HepG2 (cell line): Measurements from ENCODE around the gene FITM1. TPM values are rescaled to one million over a fixed set of nuclear protein-coding genes. Genes with fewer than 3 reads are reported as not detected.

Experiments
- ATAC-seq: fragments of 200-7000 bp; cut with Tn5 transposase; 3 replicates; pipeline ENCODE4 v1.9.1; 2020; ENCODE audit warnings: mild to moderate bottlenecking, moderate library complexity
- BruUV-seq: library from RNA; stranded (reverse); fragments of 400-500 nt; replicated peaks from 2 replicates; lab custom pipeline; 2021; lab: Mats Ljungman, UMichigan
- CTCF ChIA-PET: fragments of 300-600 bp; formaldehyde crosslinking; extraction: SDS; loops from one replicate; lab custom pipeline; 2021; ENCODE audit warnings: low total read pairs, inconsistent platforms, low intra/inter-chr PET ratio; lab: Yijun Ruan, JAX
- POLR2A ChIA-PET: fragments of 350-600 bp; sonication (Branson Sonifier 250); formaldehyde crosslinking; loops from one replicate; lab custom pipeline; 2020; ENCODE audit warnings: antibody characterized with exemption, inconsistent platforms; lab: Yijun Ruan, JAX
- DNase-seq: peaks from one replicate; pipeline ENCODE4 v3.0.0-alpha.2; 2015; ENCODE audit warnings: low spot score
- FAIRE-seq: peaks from 3 replicates; lab custom pipeline; 2011; peaks lifted over from hg19 to GRCh38; lab: Jason Lieb, UNC
- H2AFZ ChIP-seq: one replicate; pipeline ENCODE4 v1.6.1; 2011; ENCODE audit warnings: low read length, inconsistent platforms
- H3K27ac ChIP-seq: fragments of 300-600 bp; 3 replicates; pipeline ENCODE4 v1.8.0; 2011; ENCODE audit warnings: mixed run types, mild to moderate bottlenecking, mixed read lengths, low read length, inconsistent platforms; ENCODE audit not compliant: insufficient read depth; ENCODE audit errors: extremely low read length
- H3K27me3 ChIP-seq, 2 experiments: fragments of 200-600 bp in 1 of 2; 2 replicates in 1 of 2; 3 replicates in 1 of 2; pipeline versions ENCODE4 v1.6.0 to v1.8.0; 2011; ENCODE audit warnings: low read length in 2 of 2, mild to moderate bottlenecking in 2 of 2, moderate library complexity in 2 of 2, inconsistent platforms in 1 of 2; ENCODE audit not compliant: insufficient read depth in 2 of 2, control insufficient read depth in 1 of 2
- H3K36me3 ChIP-seq, 2 experiments: fragments of 200-600 bp in 1 of 2; replicated peaks in 1 of 2; 2 replicates in 1 of 2; 3 replicates in 1 of 2; pipeline versions ENCODE4 v1.5.1 to v1.8.0; 2011; ENCODE audit warnings: low read length in 2 of 2, inconsistent platforms in 1 of 2; ENCODE audit not compliant: insufficient read depth in 2 of 2, control insufficient read depth in 1 of 2
- H3K4me1 ChIP-seq: 2 replicates; pipeline ENCODE4 v1.5.1; 2012; ENCODE audit warnings: low read length, inconsistent platforms; ENCODE audit not compliant: insufficient read depth
- H3K4me2 ChIP-seq: 2 replicates; pipeline ENCODE4 v1.6.0; 2011; ENCODE audit warnings: low read depth, low read length, inconsistent platforms
- H3K4me3 ChIP-seq, 3 experiments: fragments of 200-600 bp in 1 of 3; sonication (generic), shearing (Covaris generic) in 1 of 3; replicated peaks in 1 of 3; 2 replicates each; pipeline ENCODE4 v1.5.1; 2011 to 2016; ENCODE audit warnings: low read length in 3 of 3, inconsistent platforms in 2 of 3, low read depth in 2 of 3, mild to moderate bottlenecking in 2 of 3, control low read depth in 1 of 3, mixed read lengths in 1 of 3; ENCODE audit not compliant: insufficient read depth in 1 of 3
- H3K79me2 ChIP-seq: one replicate; pipeline ENCODE4 v1.6.1; 2011; ENCODE audit warnings: low read length, inconsistent platforms; ENCODE audit not compliant: insufficient read depth
- H3K9ac ChIP-seq: 2 replicates; pipeline ENCODE4 v1.6.0; 2011; ENCODE audit warnings: mild to moderate bottlenecking, low read depth, low read length, inconsistent platforms; ENCODE audit not compliant: insufficient read depth
- H3K9me3 ChIP-seq: 2 replicates; pipeline ENCODE4 v1.5.1; 2012; ENCODE audit warnings: mild to moderate bottlenecking, low read length
- H4K20me1 ChIP-seq: 2 replicates; pipeline ENCODE4 v1.6.0; 2011; ENCODE audit warnings: inconsistent platforms, mild to moderate bottlenecking, low read length, moderate library complexity; ENCODE audit not compliant: insufficient read depth
- ELF1 ChIP-seq: sonication (generic); formaldehyde crosslinking; IDR thresholded peaks from 2 replicates; pipeline ENCODE4 v1.4.0; 2020; ENCODE audit warnings: missing genetic modification reagents
- FOXC1 ChIP-seq: sonication (generic); formaldehyde crosslinking; IDR thresholded peaks from 2 replicates; pipeline ENCODE4 v1.8.0; 2022; ENCODE audit warnings: mild to moderate bottlenecking, missing genetic modification reagents, borderline replicate concordance
- HINFP ChIP-seq: sonication (generic); formaldehyde crosslinking; IDR thresholded peaks from 2 replicates; pipeline ENCODE4 v1.4.0; 2020; ENCODE audit warnings: low read depth, mild to moderate bottlenecking, missing genetic modification reagents
- HMGA1 ChIP-seq: sonication (generic); formaldehyde crosslinking; conservative IDR thresholded peaks from 2 replicates; pipeline ENCODE4 v1.4.0; 2020; ENCODE audit warnings: missing genetic modification reagents
- IRX3 ChIP-seq: sonication (generic); formaldehyde crosslinking; IDR thresholded peaks from 2 replicates; pipeline ENCODE4 v1.8.1; 2023; ENCODE audit warnings: mild to moderate bottlenecking, low read depth, missing genetic modification reagents, borderline replicate concordance
- ISL2 ChIP-seq: sonication (generic); formaldehyde crosslinking; IDR thresholded peaks from 2 replicates; pipeline ENCODE4 v1.5.0; 2020; ENCODE audit warnings: missing genetic modification reagents
- KDM2A ChIP-seq: sonication (generic); formaldehyde crosslinking; IDR thresholded peaks from 2 replicates; pipeline ENCODE4 v1.4.0; 2020; ENCODE audit warnings: low read depth, missing genetic modification reagents, borderline replicate concordance
- REXO4 ChIP-seq: sonication (generic); formaldehyde crosslinking; IDR thresholded peaks from 2 replicates; pipeline ENCODE4 v1.8.0; 2022; ENCODE audit warnings: missing genetic modification reagents, mild to moderate bottlenecking, borderline replicate concordance
- SNAPC2 ChIP-seq: sonication (generic); formaldehyde crosslinking; IDR thresholded peaks from 2 replicates; pipeline ENCODE4 v1.8.1; 2022; ENCODE audit warnings: mild to moderate bottlenecking, missing genetic modification reagents
- SOX13 ChIP-seq, 3 experiments: fragments of 450-650 bp in 1 of 3; sonication (generic) in 1 of 3; formaldehyde crosslinking in 1 of 3; IDR thresholded peaks in 2 of 3; conservative IDR thresholded peaks in 1 of 3; 2 replicates each; pipeline versions ENCODE4 v1.5.0 to v1.6.1; 2016 to 2020; ENCODE audit warnings: antibody characterized with exemption in 1 of 3, mild to moderate bottlenecking in 1 of 3, missing compliant biosample characterization in 1 of 3, missing genetic modification reagents in 1 of 3, moderate library complexity in 1 of 3
- SOX6 ChIP-seq, 2 experiments: fragments of 450-650 bp in 1 of 2; sonication (generic) in 1 of 2; formaldehyde crosslinking in 1 of 2; IDR thresholded peaks; 2 replicates each; pipeline versions ENCODE4 v1.4.0 to v1.6.1; 2017 to 2020; ENCODE audit warnings: antibody characterized with exemption in 1 of 2, mild to moderate bottlenecking in 1 of 2, missing genetic modification reagents in 1 of 2
- TMF1 ChIP-seq: sonication (generic); formaldehyde crosslinking; IDR thresholded peaks from 2 replicates; pipeline ENCODE4 v1.8.1; 2022; ENCODE audit warnings: low read depth, missing genetic modification reagents
- TOE1 ChIP-seq: sonication (generic); formaldehyde crosslinking; IDR thresholded peaks from 2 replicates; pipeline ENCODE4 v1.4.0; 2020; ENCODE audit warnings: mild to moderate bottlenecking, missing genetic modification reagents
- ZEB1 ChIP-seq: IDR thresholded peaks from 2 replicates; pipeline ENCODE4 v1.6.1; 2012; ENCODE audit warnings: mild to moderate bottlenecking, low read depth, inconsistent platforms; ENCODE audit not compliant: insufficient replicate concordance
- ZFP82 ChIP-seq: sonication (generic); formaldehyde crosslinking; IDR thresholded peaks from 2 replicates; pipeline ENCODE4 v1.5.1; 2020; ENCODE audit warnings: mild to moderate bottlenecking, missing genetic modification reagents, borderline replicate concordance
- ZNF230 ChIP-seq: sonication (generic); formaldehyde crosslinking; IDR thresholded peaks from 2 replicates; pipeline ENCODE4 v1.4.0; 2020; ENCODE audit warnings: mild to moderate bottlenecking, missing genetic modification reagents
- ZNF275 ChIP-seq: sonication (generic); formaldehyde crosslinking; IDR thresholded peaks from 2 replicates; pipeline ENCODE4 v1.8.0; 2022; ENCODE audit warnings: missing genetic modification reagents, mild to moderate bottlenecking, inconsistent platforms, borderline replicate concordance
- ZNF333 ChIP-seq: sonication (generic); formaldehyde crosslinking; IDR thresholded peaks from 2 replicates; pipeline ENCODE4 v1.4.0; 2020; ENCODE audit warnings: mild to moderate bottlenecking, missing genetic modification reagents, borderline replicate concordance
- ZNF350 ChIP-seq: sonication (generic); formaldehyde crosslinking; IDR thresholded peaks from 2 replicates; pipeline ENCODE4 v1.4.0; 2020; ENCODE audit warnings: mild to moderate bottlenecking, low read depth, missing genetic modification reagents, borderline replicate concordance
- ZNF781 ChIP-seq: sonication (generic); formaldehyde crosslinking; IDR thresholded peaks from 2 replicates; pipeline ENCODE4 v1.5.1; 2020; ENCODE audit warnings: borderline replicate concordance, mild to moderate bottlenecking, missing genetic modification reagents; ENCODE audit errors: not compliant biosample characterization
- WGBS: methylation state at CpG from one replicate; pipeline ENCODE4 v1.1.6; 2017; ENCODE audit warnings: low lambda C conversion rate; 5-methylcytosine and 5-hydroxymethylcytosine counted together
- in situ Hi-C: cut with HindIII; loops from 2 replicates; pipeline ENCODE4 v1.10.0; 2017; ENCODE audit warnings: low pct_unique_long_range_greater_than_20kb; ENCODE audit not compliant: extremely low pct_ligation_motif_present
- intact Hi-C: fragments of 100-400 bp; cut with micrococcal nuclease; formaldehyde crosslinking; loops from one replicate; pipeline ENCODE4 v1.10.0; 2022; ENCODE audit not compliant: unreplicated experiment
- polyA plus RNA-seq, 8 experiments: library from polyadenylated mRNA; depleted of rRNA in 3 of 8; stranded (reverse) in 7 of 8; unstranded in 1 of 8; fragments of >200 nt; fragmentation: Illumina TruSeq in 4 of 8; extraction: Trizol in 4 of 8; gene quantifications; 2 replicates each; pipeline versions ENCODE4 v1.2.1 to v1.2.3, GENCODE V29; 2011 to 2016; ENCODE audit warnings: low read depth in 4 of 8, missing spikeins in 1 of 8, mixed read lengths in 1 of 8; ENCODE audit not compliant: insufficient read depth in 1 of 8
- total RNA-seq, 5 experiments: library from RNA; depleted of rRNA; stranded (reverse); fragments of >200 nt; fragmentation: Illumina TruSeq; extraction: Trizol; gene quantifications; 2 replicates each; pipeline ENCODE4 v1.2.3, GENCODE V29; 2016; ENCODE audit warnings: low read depth in 1 of 5

Gene FITM1
- total and polyA plus RNA-seq, 2 of the 13 experiments (the other 11 are each of a cell fraction or from before 2014, with no cell fraction given): 2.7 to 5.8 TPM

GRCh38 chr14:24108336-24108874 lies 22.1 kb upstream of the FITM1 start (continued):
- TF ChIP-seq ZNF275 (peak; percentile 40; the same call in 1 of the 2 replicates), IRX3 (CRISPR knock-in tag) (0 out of 2 replicates have a peak, but pooled peaks have one; percentile 45), FOXC1 (CRISPR knock-in tag) (peak; percentile 22; the same call in 1 of the 2 replicates), TOE1 (CRISPR knock-in tag) (no peak), ISL2 (CRISPR knock-in tag) (no peak), REXO4 (CRISPR knock-in tag) (no peak), HMGA1 (CRISPR knock-in tag) (peak; percentile 99; the same call in 1 of the 2 replicates), ZNF350 (peak; percentile 35; the same call in 1 of the 2 replicates)

- DNase-seq (peak; percentile 68), FAIRE-seq (no peak), ATAC-seq (no peak)
- intact Hi-C loops: loop anchor here (10.0 kb wide), 2 partner anchors 805 to 1015 kb away; partner anchors contain the start of genes ACIN1, BCL2L2, C14orf119 and PPP1R3E
- in situ Hi-C loops: loop anchor here (25.0 kb wide), 1 partner anchor 1523 kb away; the partner anchor contains the start of genes ABHD4 and DAD1
- H3K9me3 ChIP-seq: no peaks in the 10 kb centered on the region
- H3K27ac ChIP-seq: peak overlapping the region; percentile 4
- peaks cover 63% of the 10 kb centered on the region for H3K4me1 ChIP-seq
- H3K9ac ChIP-seq: no peak overlapping the region
- CTCF ChIA-PET: interaction anchor here (1.1 to 5.4 kb wide), 4 partner anchors 19 to 96 kb away, joined by 4 to 86 read pairs (median 30); partner anchors contain the start of gene IRF9
- 38% methylated on average over 9 of the region's 9 CpGs for WGBS
- no TSS peak for BruUV-seq
- H2AFZ ChIP-seq: no peak overlapping the region
- H3K27me3 ChIP-seq: no peaks in the 10 kb centered on the region; a peak in 1 of 5 replicates
- H3K4me2 ChIP-seq: peak overlapping the region; percentile 26
- peaks cover 2% of the 10 kb centered on the region for H3K79me2 ChIP-seq
- no peaks in the 10 kb centered on the region for H4K20me1 ChIP-seq
- POLR2A ChIA-PET: interaction anchor here (0.5 to 11.8 kb wide), 11 partner anchors 15 to 161 kb away, joined by 4 to 594 read pairs (median 9); partner anchors contain the start of genes CHMP4A, EMC9, FITM1 and IRF9
- no peaks in the 10 kb centered on the region for H3K36me3 ChIP-seq
- H3K4me3 ChIP-seq: no peak overlapping the region; a peak in 1 of 6 replicates
- TF ChIP-seq TMF1 (CRISPR knock-in tag) (no peak), ZNF333 (CRISPR knock-in tag) (no peak), KDM2A (peak; percentile 17; the same call in 1 of the 2 replicates), SNAPC2 (CRISPR knock-in tag) (no peak), ZNF230 (no peak), ZEB1 (no peak), ZNF781 (CRISPR knock-in tag) (no peak), HINFP (no peak), SOX6 (IDR thresholded peaks at IDR 0.05) (no peak), SOX6 (CRISPR knock-in tag; IDR thresholded peaks at IDR 0.05) (peak; percentile 6; the same call in 1 of the 2 replicates), SOX13 (IDR thresholded peaks at IDR 0.05) (no peak), SOX13 (CRISPR knock-in tag; conservative IDR thresholded peaks at IDR 0.05 in 1 of 2, IDR thresholded peaks at IDR 0.05 in 1 of 2) (peak in 1 of 2 experiments; percentile 33; a peak in 1 of 4 replicates), ELF1 (CRISPR knock-in tag) (no peak), ZFP82 (CRISPR knock-in tag) (no peak)
Measured at GRCh38 chr14:24110060-24110459, 20.4 kb upstream of the FITM1 start.
